GM18951 (cell line): ENCODE measurements around the gene PTPRD.

Source experiments
- POLR2A ChIP-seq: IDR thresholded peaks from 4 replicates; pipeline ENCODE4 v1.6.1; 2011; ENCODE audit warnings: mild to moderate bottlenecking; ENCODE audit not compliant: insufficient read length, insufficient read depth; ENCODE audit errors: extremely low read depth
- in situ Hi-C: fragments of 300-500 bp; cut with MboI; formaldehyde crosslinking; loops from one replicate; pipeline ENCODE4 v1.12.0; 2022; ENCODE audit warnings: low sequenced_read_pairs, mixed read lengths, inconsistent platforms; ENCODE audit not compliant: unreplicated experiment

The PTPRD gene

GRCh38 chr9:10248890-10249289 is 363.9 kb downstream of the PTPRD start:
- in situ Hi-C loops, result no loop called here
- TF ChIP-seq POLR2A, result no peak

GRCh38 chr9:10242255-10242654 is 370.5 kb downstream of the PTPRD start:
- no peak for TF ChIP-seq POLR2A
- in situ Hi-C loops, result no loop called here

DNA sequence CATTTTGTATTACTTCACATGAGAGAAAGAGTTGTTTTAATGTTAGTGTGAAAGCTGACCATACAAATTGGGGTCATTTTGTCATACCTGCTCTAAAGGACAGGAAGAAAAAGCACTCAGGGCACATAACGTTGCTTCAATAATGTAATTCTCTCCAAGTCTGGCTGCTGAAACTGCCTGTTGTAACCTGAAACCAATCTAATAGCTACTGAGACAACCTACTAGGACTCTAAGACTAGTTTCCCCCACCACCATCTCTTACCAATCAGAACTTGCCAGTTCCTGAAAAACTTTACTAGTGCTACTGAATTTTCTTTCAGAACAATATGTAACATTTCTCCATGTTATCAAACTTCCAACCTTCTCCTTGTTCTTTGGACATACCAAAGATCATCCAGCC is 374.7 kb downstream of the PTPRD start:
- TF ChIP-seq POLR2A, result no peak
- in situ Hi-C loops, result no loop called here

DNA sequence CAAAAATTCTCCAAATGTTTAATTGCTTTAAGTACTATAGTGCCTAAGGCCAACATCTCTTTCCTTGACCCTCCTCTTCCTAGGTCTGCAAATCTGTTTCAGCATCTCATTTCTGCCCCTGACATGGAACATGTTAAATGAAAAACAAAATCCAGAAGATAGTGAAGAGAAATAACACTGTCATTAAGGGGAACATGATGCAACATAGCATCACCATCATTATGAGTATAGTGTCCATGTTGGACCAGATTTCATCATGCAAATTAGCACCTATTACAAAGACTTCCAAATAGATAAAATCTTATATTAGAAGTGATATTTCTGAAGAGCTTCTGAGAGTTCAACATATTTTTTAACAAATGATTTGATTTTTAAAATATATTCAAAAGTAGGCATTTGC is 375.2 kb downstream of the PTPRD start:
- TF ChIP-seq POLR2A, result no peak
- in situ Hi-C loops, result no loop called here

DNA sequence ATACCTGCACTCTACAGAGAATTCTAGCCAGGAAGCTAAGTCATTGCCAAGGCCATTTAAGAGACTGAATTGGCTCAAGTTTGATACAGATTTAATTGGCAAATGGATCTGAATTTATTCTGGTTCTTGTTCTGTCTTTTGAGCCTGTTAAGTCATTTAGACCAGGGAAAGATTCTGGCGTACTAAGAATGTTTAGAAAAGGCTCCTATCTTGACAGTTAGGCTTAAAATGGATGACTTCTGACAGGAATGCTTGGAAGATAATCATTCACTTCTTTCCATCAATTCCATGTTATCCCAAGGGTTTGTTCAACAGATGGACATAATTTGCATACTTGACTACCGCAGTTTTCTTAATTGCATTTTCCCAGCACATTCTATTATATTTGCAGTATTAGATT is 376.6 kb downstream of the PTPRD start:
- TF ChIP-seq POLR2A, result no peak
- in situ Hi-C loops, result no loop called here

DNA sequence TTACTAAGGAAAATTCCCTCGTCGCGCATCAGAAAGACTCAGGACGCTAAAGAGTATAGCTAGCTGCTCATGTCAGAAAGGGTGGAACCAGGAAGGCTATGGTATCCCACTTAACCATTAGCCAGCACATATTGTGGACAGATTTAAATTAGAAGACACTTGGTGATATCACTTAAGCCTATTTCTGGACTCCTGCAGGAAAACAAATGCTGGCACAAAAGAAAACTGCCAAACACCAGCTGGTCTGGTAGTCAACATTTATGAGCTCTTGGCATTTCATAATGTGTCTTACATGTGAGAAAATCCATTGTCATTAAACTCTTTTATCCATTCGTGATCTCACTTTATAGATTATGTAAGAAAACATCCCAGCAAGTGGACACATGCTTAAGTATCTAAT is 377.4 kb downstream of the PTPRD start:
- in situ Hi-C loops, result no loop called here
- no peak for TF ChIP-seq POLR2A

GRCh38 chr9:10232352-10232930 is 380.4 kb downstream of the PTPRD start:
- in situ Hi-C loops, result no loop called here
- no peak for TF ChIP-seq POLR2A

GRCh38 chr9:10230512-10230911 is 382.3 kb downstream of the PTPRD start:
- in situ Hi-C loops, result no loop called here
- no peak for TF ChIP-seq POLR2A

DNA sequence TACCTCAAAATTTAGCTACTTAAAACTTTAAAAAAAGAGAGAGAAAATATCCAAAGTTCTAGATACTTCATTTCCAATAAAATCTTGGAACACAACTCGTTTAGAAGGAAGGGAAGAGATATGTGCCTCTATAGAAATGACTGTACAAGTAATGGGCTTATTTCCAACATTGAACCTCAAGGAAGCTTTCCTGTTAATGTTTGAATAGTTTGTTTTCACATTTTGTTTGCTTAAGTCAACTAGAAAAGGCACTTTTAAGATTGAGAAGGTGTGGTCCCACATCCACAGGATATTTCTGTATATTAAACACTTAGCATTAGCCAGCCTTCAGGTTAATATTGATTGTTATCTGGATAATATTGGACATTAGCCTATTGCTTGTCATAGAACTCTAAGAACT is 384.7 kb downstream of the PTPRD start:
- TF ChIP-seq POLR2A, result no peak
- in situ Hi-C loops, result no loop called here

DNA sequence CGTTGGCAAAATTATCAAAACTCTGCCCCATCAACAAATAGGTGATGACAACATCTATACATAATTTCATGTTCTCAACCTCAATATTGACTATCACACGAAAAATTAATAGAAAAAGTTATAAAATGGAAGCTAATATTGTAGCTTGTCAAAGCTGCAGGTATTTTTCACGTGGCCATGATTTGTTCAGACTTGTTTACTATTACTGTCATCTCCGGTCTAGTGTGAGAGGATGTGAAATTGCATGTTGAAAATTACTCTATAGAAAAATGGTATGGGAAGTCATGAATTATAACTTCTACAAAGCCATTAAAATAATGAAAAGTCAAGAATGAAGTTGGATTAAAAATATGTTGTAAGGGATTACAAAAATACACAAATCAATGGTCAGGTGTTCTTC is 385.8 kb downstream of the PTPRD start:
- in situ Hi-C loops, result no loop called here
- TF ChIP-seq POLR2A, result no peak

- in situ Hi-C loops, result no loop called here
- TF ChIP-seq POLR2A, result no peak
Measured at GRCh38 chr9:10212702-10213101, 400.1 kb downstream of the PTPRD start.

DNA sequence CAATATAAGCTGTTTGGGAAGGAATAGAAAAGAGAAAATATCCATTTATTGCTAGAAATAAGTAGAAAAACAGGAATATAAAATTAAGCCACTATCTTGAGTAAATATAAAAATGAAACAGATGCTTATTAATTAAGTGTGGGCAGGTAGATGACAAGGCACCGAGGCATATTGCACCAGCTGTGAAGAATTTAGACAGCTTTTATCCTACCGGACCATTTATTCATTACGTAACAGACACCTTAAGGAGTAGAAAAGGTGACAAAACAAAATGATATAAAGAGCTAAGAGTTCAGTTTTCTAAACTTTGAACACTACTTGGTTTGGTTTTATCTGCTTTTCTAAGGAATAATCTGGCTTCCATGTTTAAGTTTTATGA is 404.1 kb downstream of the PTPRD start:
- no peak for TF ChIP-seq POLR2A
- in situ Hi-C loops, result no loop called here

- in situ Hi-C loops, result no loop called here
- TF ChIP-seq POLR2A, result no peak
Measured at GRCh38 chr9:10204276-10204675, 408.5 kb downstream of the PTPRD start.

DNA sequence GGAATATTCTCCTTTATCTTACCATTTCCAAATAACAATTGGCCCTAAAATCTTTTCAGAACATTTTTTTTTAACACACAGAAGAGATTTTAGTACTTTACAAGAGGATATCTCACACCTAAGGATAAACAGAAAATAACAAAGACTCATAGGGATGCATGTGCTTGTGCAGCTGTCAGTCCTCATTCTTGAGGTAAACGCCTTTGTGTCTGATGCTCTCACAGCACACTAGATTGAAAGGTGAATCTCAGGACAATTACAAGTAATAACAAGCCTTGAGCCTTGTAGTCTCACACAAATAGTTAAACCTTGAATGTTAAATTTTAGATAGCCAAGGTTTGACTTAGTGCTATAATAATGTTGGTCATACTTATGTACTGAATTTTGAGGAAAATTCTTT is 439.2 kb downstream of the PTPRD start:
- TF ChIP-seq POLR2A, result no peak

GRCh38 chr9:10172476-10172875 is 440.3 kb downstream of the PTPRD start:
- in situ Hi-C loops, result no loop called here
- TF ChIP-seq POLR2A, result no peak

More for the DNA sequence above, 439.2 kb downstream of the PTPRD start:
- in situ Hi-C loops, result no loop called here
